GM18499 (cell line): Measurements from ENCODE around the gene PRR12.

Experiments
- ATAC-seq: cut with Tn5 transposase; IDR thresholded peaks from one replicate; pipeline ENCODE4 v1.9.1; 2021; ENCODE audit warnings: moderate number of reproducible peaks; ENCODE audit not compliant: insufficient read depth, unreplicated experiment

Gene PRR12

GRCh38 chr19:49559928-49560327, 31.1 kb upstream of the PRR12 start:
- no peak for ATAC-seq

- no peak for ATAC-seq
Measured at GRCh38 chr19:49560358-49560900, 30.6 kb upstream of the PRR12 start.

GRCh38 chr19:49564616-49565045, 26.4 kb upstream of the PRR12 start:
- ATAC-seq, result no peak

- ATAC-seq, result no peak
Measured at GRCh38 chr19:49565261-49565660, 25.7 kb upstream of the PRR12 start.

- no peak for ATAC-seq
Measured at GRCh38 chr19:49566302-49566701, 24.7 kb upstream of the PRR12 start.

- ATAC-seq, result no peak
Measured at GRCh38 chr19:49567861-49568441, 23.0 kb upstream of the PRR12 start.

GRCh38 chr19:49570138-49570856, 20.7 kb upstream of the PRR12 start:
- ATAC-seq, result no peak

- ATAC-seq, result no peak
Measured at GRCh38 chr19:49570997-49571676, 19.8 kb upstream of the PRR12 start.

GRCh38 chr19:49573009-49573408, 18.0 kb upstream of the PRR12 start:
- ATAC-seq, result no peak

GRCh38 chr19:49573425-49573824, 17.6 kb upstream of the PRR12 start:
- ATAC-seq, result no peak

GRCh38 chr19:49574206-49574755, 16.7 kb upstream of the PRR12 start:
- no peak for ATAC-seq

GRCh38 chr19:49579193-49579592, 11.8 kb upstream of the PRR12 start:
- ATAC-seq, result no peak

- no peak for ATAC-seq
Measured at GRCh38 chr19:49579947-49580263, 11.1 kb upstream of the PRR12 start.

- ATAC-seq, result peak; percentile 81
Measured at GRCh38 chr19:49580264-49581006, 10.5 kb upstream of the PRR12 start, which contains the start of gene NOSIP. NOSIP (minus strand) TSS chr19:49580556; CDS start chr19:49560691, 19,865 bp downstream.

- no peak for ATAC-seq
Measured at GRCh38 chr19:49581007-49581508, 9.9 kb upstream of the PRR12 start, which contains the start of gene PRRG2. PRRG2 (plus strand) TSS chr19:49581316; CDS start chr19:49583220, 1,904 bp downstream.

GRCh38 chr19:49583239-49583638, 7.7 kb upstream of the PRR12 start:
- ATAC-seq, result no peak

- ATAC-seq, result no peak
Measured at GRCh38 chr19:49585023-49585422, 6.0 kb upstream of the PRR12 start.

- no peak for ATAC-seq
Measured at GRCh38 chr19:49587227-49587626, 3.8 kb upstream of the PRR12 start.

GRCh38 chr19:49588365-49589122, 2.4 kb upstream of the PRR12 start:
- no peak for ATAC-seq
